ENCODE data around the gene MAP7D2. TPM values are rescaled to one million over a fixed set of nuclear protein-coding genes. Genes with fewer than 3 reads are reported as not detected.

MAP7D2 gene
- total and polyA plus RNA-seq, 9 of the 15 experiments (the other 6 are each of a cell fraction or from before 2014, with no cell fraction given), result 0.01 to 0.04 (median 0.03) TPM; not detected in 4

DNA sequence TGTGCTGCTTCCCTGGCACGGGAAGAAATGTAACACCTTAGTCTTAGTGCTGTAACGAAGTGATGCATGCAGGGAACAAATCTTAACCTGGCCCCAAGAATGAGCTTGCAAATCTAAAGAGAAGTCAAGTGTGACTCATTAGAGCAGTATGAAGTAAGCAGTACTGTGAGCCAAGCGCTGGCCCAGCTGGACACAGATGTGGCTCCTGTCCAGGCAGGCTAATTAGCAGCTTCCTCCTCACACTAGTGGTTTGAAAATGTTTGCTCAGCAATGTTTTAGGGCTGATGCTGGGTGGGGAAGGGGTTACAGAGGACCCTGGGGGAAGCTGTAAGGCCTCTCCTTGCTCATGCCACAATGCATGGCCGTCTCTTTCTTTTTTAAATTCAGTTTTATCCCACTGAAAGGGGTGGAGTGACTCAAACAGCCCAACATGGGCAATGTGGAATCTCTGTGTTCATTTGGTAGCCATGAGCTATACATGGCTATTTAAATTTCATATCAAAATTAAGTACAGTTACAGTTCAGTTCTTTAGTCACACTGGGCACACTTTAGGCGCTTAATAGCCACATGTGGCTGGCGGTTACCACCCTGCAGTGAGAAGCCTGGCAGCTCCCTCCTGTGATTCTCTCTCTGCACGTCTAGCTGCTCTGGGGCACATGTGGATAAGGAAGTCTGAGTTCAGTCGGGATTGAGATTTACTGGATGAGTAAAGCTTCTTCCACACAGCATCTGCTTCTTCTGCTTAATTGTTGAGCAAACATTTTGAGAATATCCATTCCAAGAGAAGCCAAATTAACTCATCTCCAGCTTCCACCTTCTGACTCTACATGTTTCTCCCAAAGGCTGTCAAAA lies 48.8 kb downstream of the MAP7D2 start (continued):
- TF ChIP-seq ELK3 (CRISPR knock-in tag; IDR thresholded peaks at IDR 0.05) (no peak), ZNF830 (CRISPR knock-in tag; IDR thresholded peaks at IDR 0.05) (no peak), NFIC (IDR thresholded peaks at IDR 0.05) (peak; percentile 38; the same call in 1 of the 2 replicates), ZNF124 (CRISPR knock-in tag; IDR thresholded peaks at IDR 0.05) (no peak), ZNF77 (CRISPR knock-in tag; IDR thresholded peaks at IDR 0.05) (no peak), ZNF316 (IDR thresholded peaks at IDR 0.05) (peak; percentile 57), ELF1 (tag; IDR thresholded peaks at IDR 0.05) (no peak), SIRT6 (IDR thresholded peaks at IDR 0.05; ENCODE audit: low read depth, low read length) (no peak), TCF7 (IDR thresholded peaks at IDR 0.05; ENCODE audit: borderline replicate concordance) (no peak), FOSL1 (tag; conservative IDR thresholded peaks at IDR 0.05) (peak; percentile 75), NFE2 (IDR thresholded peaks at IDR 0.05; ENCODE audit: low read depth) (peak; percentile 50; the same call in 1 of the 2 replicates), ZBTB7A (IDR thresholded peaks at IDR 0.05; ENCODE audit: borderline replicate concordance, control insufficient read depth, low read depth, low read length) (no peak)
- TF ChIP-seq, protein P1, sequence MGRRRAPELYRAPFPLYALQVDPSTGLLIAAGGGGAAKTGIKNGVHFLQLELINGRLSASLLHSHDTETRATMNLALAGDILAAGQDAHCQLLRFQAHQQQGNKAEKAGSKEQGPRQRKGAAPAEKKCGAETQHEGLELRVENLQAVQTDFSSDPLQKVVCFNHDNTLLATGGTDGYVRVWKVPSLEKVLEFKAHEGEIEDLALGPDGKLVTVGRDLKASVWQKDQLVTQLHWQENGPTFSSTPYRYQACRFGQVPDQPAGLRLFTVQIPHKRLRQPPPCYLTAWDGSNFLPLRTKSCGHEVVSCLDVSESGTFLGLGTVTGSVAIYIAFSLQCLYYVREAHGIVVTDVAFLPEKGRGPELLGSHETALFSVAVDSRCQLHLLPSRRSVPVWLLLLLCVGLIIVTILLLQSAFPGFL (CRISPR knock-in tag; IDR thresholded peaks at IDR 0.05), result no peak
- TF ChIP-seq, protein P2, sequence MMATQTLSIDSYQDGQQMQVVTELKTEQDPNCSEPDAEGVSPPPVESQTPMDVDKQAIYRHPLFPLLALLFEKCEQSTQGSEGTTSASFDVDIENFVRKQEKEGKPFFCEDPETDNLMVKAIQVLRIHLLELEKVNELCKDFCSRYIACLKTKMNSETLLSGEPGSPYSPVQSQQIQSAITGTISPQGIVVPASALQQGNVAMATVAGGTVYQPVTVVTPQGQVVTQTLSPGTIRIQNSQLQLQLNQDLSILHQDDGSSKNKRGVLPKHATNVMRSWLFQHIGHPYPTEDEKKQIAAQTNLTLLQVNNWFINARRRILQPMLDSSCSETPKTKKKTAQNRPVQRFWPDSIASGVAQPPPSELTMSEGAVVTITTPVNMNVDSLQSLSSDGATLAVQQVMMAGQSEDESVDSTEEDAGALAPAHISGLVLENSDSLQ (IDR thresholded peaks at IDR 0.05), result no peak
- TF ChIP-seq, protein P3, sequence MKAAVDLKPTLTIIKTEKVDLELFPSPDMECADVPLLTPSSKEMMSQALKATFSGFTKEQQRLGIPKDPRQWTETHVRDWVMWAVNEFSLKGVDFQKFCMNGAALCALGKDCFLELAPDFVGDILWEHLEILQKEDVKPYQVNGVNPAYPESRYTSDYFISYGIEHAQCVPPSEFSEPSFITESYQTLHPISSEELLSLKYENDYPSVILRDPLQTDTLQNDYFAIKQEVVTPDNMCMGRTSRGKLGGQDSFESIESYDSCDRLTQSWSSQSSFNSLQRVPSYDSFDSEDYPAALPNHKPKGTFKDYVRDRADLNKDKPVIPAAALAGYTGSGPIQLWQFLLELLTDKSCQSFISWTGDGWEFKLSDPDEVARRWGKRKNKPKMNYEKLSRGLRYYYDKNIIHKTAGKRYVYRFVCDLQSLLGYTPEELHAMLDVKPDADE (conservative IDR thresholded peaks at IDR 0.05; ENCODE audit: control insufficient read depth, low read depth, low read length), result no peak
- TF ChIP-seq, protein P4, sequence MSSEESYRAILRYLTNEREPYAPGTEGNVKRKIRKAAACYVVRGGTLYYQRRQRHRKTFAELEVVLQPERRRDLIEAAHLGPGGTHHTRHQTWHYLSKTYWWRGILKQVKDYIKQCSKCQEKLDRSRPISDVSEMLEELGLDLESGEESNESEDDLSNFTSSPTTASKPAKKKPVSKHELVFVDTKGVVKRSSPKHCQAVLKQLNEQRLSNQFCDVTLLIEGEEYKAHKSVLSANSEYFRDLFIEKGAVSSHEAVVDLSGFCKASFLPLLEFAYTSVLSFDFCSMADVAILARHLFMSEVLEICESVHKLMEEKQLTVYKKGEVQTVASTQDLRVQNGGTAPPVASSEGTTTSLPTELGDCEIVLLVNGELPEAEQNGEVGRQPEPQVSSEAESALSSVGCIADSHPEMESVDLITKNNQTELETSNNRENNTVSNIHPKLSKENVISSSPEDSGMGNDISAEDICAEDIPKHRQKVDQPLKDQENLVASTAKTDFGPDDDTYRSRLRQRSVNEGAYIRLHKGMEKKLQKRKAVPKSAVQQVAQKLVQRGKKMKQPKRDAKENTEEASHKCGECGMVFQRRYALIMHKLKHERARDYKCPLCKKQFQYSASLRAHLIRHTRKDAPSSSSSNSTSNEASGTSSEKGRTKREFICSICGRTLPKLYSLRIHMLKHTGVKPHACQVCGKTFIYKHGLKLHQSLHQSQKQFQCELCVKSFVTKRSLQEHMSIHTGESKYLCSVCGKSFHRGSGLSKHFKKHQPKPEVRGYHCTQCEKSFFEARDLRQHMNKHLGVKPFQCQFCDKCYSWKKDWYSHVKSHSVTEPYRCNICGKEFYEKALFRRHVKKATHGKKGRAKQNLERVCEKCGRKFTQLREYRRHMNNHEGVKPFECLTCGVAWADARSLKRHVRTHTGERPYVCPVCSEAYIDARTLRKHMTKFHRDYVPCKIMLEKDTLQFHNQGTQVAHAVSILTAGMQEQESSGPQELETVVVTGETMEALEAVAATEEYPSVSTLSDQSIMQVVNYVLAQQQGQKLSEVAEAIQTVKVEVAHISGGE (CRISPR knock-in tag; IDR thresholded peaks at IDR 0.05), result no peak
- TF ChIP-seq, protein P5, sequence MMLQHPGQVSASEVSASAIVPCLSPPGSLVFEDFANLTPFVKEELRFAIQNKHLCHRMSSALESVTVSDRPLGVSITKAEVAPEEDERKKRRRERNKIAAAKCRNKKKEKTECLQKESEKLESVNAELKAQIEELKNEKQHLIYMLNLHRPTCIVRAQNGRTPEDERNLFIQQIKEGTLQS (IDR thresholded peaks at IDR 0.05), result peak; percentile 32; the same call in 1 of the 2 replicates
- TF ChIP-seq, protein P5 (CRISPR knock-in tag; conservative IDR thresholded peaks at IDR 0.05), result no peak
